Kidney (tissue), 14 donors: ENCODE results near the gene CPED1. TPM values are rescaled to one million over a fixed set of nuclear protein-coding genes. Genes with fewer than 3 reads are reported as not detected.
"Not testable (repeated sequence)": the region's sequence is repeated elsewhere in the genome, so short reads cannot be mapped to it uniquely, and the experiment has no call there.

Source experiments
- DNase-seq, 5 donors: peaks; one replicate each; pipeline ENCODE4 v3.0.0-alpha.2; 2013 to 2020
- FAIRE-seq: peaks from 2 replicates; lab custom pipeline; 2012; peaks lifted over from hg19 to GRCh38; lab: Jason Lieb, UNC
- H3K27ac ChIP-seq, 2 donors: one replicate each; pipeline ENCODE4 v1.7.0; 2013; ENCODE audit warnings: low read depth in 2 of 2, low read length in 2 of 2, inconsistent platforms in 1 of 2
- H3K27me3 ChIP-seq: one replicate; pipeline ENCODE4 v1.7.1; 2013; ENCODE audit warnings: low read length, inconsistent platforms; ENCODE audit not compliant: control insufficient read depth, insufficient read depth
- H3K36me3 ChIP-seq, 3 donors: one replicate each; pipeline versions ENCODE4 v1.7.0 to v1.7.1; 2013; ENCODE audit warnings: low read length in 3 of 3, control low read depth in 1 of 3, inconsistent platforms in 1 of 3; ENCODE audit not compliant: insufficient read depth in 3 of 3, control insufficient read depth in 2 of 3
- H3K4me1 ChIP-seq, 3 donors: one replicate each; pipeline versions ENCODE4 v1.7.0 to v1.7.1; 2013; ENCODE audit warnings: low read length in 3 of 3, inconsistent platforms in 1 of 3, low read depth in 1 of 3; ENCODE audit not compliant: control insufficient read depth in 2 of 3, insufficient read depth in 2 of 3
- H3K4me3 ChIP-seq, 3 donors: one replicate each; pipeline versions ENCODE4 v1.7.0 to v1.8.1; 2013; ENCODE audit warnings: low read length in 3 of 3, control low read depth in 1 of 3, inconsistent platforms in 1 of 3
- H3K9ac ChIP-seq, 3 donors: one replicate each; pipeline versions ENCODE4 v1.7.0 to v1.7.1; 2013; ENCODE audit warnings: low read length in 3 of 3, control low read depth in 1 of 3, inconsistent platforms in 1 of 3
- H3K9me3 ChIP-seq, 3 donors: one replicate each; pipeline versions ENCODE4 v1.7.0 to v1.7.1; 2013; ENCODE audit warnings: low read length in 3 of 3, control low read depth in 1 of 3, inconsistent platforms in 1 of 3; ENCODE audit not compliant: control insufficient read depth in 2 of 3, insufficient read depth in 1 of 3
- CTCF ChIP-seq: IDR thresholded peaks from 3 replicates; pipeline ENCODE4 v1.5.1; 2012; ENCODE audit warnings: mild to moderate bottlenecking, moderate library complexity, borderline replicate concordance; ENCODE audit not compliant: insufficient read depth; ENCODE audit errors: extremely low read depth
- intact Hi-C: fragments of 100-400 bp; cut with DNase I; formaldehyde crosslinking; loops from one replicate; pipeline ENCODE4 v1.11.1; 2022
- polyA plus RNA-seq: library from polyadenylated mRNA; stranded (reverse); fragments of 350-450 nt; fragmentation: Illumina TruSeq; extraction: RNeasy Lipid Tissue Mini Kit (QIAGEN cat#74804); gene quantifications from one replicate; pipeline ENCODE4 v1.2.3, GENCODE V29; 2014; ENCODE audit warnings: low read depth, low replicate concordance; ENCODE audit not compliant: insufficient read depth
- total RNA-seq: library from RNA; stranded (reverse); fragmentation: NEBNext Ultra II Directional; extraction: Animal tissue kit (Norgen Biotek cat#: 25700); gene quantifications from one replicate; pipeline ENCODE4 v1.2.1, GENCODE V29; 2021
- donor health status: control.
- donor health status: control.
- donor health status: control.
- donor health status: control.
- donor health status: control.
- donor health status: DM: yes; HTN: yes; CAD: no.
- donor health status: Normal renal cell carcinoma (clear cell type).

The CPED1 gene
- total and polyA plus RNA-seq, 2 donors from 2014 or later = 2.9 to 16.9 TPM

GRCh38 chr7:121003986-121004685 lies 15.6 kb downstream of the CPED1 start:
- H3K4me1 ChIP-seq = no peaks in the 10 kb centered on the region
- H3K9me3 ChIP-seq = no peaks in the 10 kb centered on the region
- no peak overlapping the region for H3K27ac ChIP-seq
- no peak overlapping the region for H3K9ac ChIP-seq
- H3K36me3 ChIP-seq = no peaks in the 10 kb centered on the region
- FAIRE-seq = no peak
- no peak overlapping the region for H3K4me3 ChIP-seq
- no peak for TF ChIP-seq CTCF
- intact Hi-C loops = no loop called here
- no peak for DNase-seq
- H3K27me3 ChIP-seq = no peaks in the 10 kb centered on the region

DNA sequence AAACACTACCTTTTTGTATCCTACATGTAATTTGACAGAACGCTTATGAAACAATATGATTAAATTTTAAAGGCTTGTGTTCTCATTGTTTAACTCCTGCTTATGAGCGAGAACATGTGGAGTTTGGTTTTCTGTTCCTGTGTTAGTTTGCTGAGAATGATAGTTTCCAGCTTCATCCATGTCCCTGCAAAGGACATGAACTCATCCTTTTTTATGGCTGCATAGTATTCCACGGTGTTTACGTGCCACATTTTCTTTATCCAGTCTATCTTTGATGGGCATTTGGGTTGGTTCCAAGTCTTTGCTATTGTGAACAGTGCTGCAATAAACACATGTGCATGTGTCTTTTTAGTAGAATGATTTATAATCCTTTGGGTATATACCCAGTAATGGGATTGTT lies 16.5 kb downstream of the CPED1 start:
- H3K36me3 ChIP-seq, DNase-seq, H3K27me3 ChIP-seq, H3K4me1 ChIP-seq, H3K27ac ChIP-seq, FAIRE-seq, H3K9me3 ChIP-seq, H3K4me3 ChIP-seq, intact Hi-C loops, H3K9ac ChIP-seq: not testable (repeated sequence)

GRCh38 chr7:121005996-121006584 lies 17.6 kb downstream of the CPED1 start:
- no peaks in the 10 kb centered on the region for H3K36me3 ChIP-seq
- H3K9ac ChIP-seq = no peak overlapping the region
- FAIRE-seq (no peak), DNase-seq (no peak)
- no peaks in the 10 kb centered on the region for H3K9me3 ChIP-seq
- TF ChIP-seq CTCF = no peak
- intact Hi-C loops = no loop called here
- H3K27ac ChIP-seq = no peak overlapping the region
- no peaks in the 10 kb centered on the region for H3K4me1 ChIP-seq
- H3K27me3 ChIP-seq = no peaks in the 10 kb centered on the region
- H3K4me3 ChIP-seq = no peak overlapping the region

- no peak for FAIRE-seq
- intact Hi-C loops = no loop called here
Observed at GRCh38 chr7:121006711-121007315, 18.3 kb downstream of the CPED1 start.

More at GRCh38 chr7:121006711-121007315, 18.3 kb downstream of the CPED1 start:
- TF ChIP-seq CTCF = no peak
- no peaks in the 10 kb centered on the region for H3K4me1 ChIP-seq
- H3K9me3 ChIP-seq = no peaks in the 10 kb centered on the region
- H3K27me3 ChIP-seq = no peaks in the 10 kb centered on the region
- H3K36me3 ChIP-seq = no peaks in the 10 kb centered on the region
- peak in 1 of 5 donors; percentile 48 for DNase-seq
- no peak overlapping the region for H3K27ac ChIP-seq
- no peak overlapping the region for H3K9ac ChIP-seq
- no peak overlapping the region for H3K4me3 ChIP-seq
